ENCODE measurements around the gene CDC14A. TPM values are rescaled to one million over a fixed set of nuclear protein-coding genes. Genes with fewer than 3 reads are reported as not detected.
"Not testable (repeated sequence)": the region's sequence is repeated elsewhere in the genome, so short reads cannot be mapped to it uniquely, and the experiment has no call there.

CDC14A gene
- total RNA-seq, 1 donor from 2014 or later = 8.7 TPM

GRCh38 chr1:100325415-100326324 lies 26.6 kb upstream of the CDC14A start:
- Histone ChIP-seq H3K36me3 (ENCODE audit: control insufficient read depth, insufficient read depth, low read length) (no peaks in the 10 kb centered on the region), H3K27me3 (ENCODE audit: control insufficient read depth, insufficient read depth, low read length) (no peaks in the 10 kb centered on the region), H3K4me3 (ENCODE audit: low read depth, low read length) (no peak overlapping the region)
- TF ChIP-seq, protein P1, sequence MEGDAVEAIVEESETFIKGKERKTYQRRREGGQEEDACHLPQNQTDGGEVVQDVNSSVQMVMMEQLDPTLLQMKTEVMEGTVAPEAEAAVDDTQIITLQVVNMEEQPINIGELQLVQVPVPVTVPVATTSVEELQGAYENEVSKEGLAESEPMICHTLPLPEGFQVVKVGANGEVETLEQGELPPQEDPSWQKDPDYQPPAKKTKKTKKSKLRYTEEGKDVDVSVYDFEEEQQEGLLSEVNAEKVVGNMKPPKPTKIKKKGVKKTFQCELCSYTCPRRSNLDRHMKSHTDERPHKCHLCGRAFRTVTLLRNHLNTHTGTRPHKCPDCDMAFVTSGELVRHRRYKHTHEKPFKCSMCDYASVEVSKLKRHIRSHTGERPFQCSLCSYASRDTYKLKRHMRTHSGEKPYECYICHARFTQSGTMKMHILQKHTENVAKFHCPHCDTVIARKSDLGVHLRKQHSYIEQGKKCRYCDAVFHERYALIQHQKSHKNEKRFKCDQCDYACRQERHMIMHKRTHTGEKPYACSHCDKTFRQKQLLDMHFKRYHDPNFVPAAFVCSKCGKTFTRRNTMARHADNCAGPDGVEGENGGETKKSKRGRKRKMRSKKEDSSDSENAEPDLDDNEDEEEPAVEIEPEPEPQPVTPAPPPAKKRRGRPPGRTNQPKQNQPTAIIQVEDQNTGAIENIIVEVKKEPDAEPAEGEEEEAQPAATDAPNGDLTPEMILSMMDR (IDR thresholded peaks at IDR 0.05; ENCODE audit: insufficient read depth, low read length, poor library complexity, severe bottlenecking) = no peak
- DNase-seq (ENCODE audit: low read depth) = no peak

DNA sequence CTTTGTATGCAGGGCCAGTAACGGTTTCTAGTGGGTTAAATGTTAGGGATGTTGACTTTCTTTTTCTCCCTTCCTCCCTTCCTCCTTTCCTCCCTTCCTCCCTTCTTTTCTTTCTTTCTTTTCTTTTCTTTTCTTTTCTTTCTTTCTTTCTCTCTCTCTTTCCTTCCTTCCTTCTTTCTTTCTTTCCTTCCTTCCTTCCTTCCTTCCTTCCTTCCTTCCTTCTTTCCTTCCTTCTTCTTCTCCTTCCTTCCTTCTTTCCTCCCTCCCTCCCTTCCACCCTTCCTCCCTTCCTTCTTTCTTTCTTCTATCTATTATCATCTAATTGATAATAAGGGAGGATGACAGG lies 26.0 kb upstream of the CDC14A start:
- H3K36me3 ChIP-seq (ENCODE audit: control insufficient read depth, insufficient read depth, low read length); DNase-seq (ENCODE audit: low read depth); H3K27me3 ChIP-seq (ENCODE audit: control insufficient read depth, insufficient read depth, low read length); H3K4me3 ChIP-seq (ENCODE audit: low read depth, low read length): not testable (repeated sequence)

DNA sequence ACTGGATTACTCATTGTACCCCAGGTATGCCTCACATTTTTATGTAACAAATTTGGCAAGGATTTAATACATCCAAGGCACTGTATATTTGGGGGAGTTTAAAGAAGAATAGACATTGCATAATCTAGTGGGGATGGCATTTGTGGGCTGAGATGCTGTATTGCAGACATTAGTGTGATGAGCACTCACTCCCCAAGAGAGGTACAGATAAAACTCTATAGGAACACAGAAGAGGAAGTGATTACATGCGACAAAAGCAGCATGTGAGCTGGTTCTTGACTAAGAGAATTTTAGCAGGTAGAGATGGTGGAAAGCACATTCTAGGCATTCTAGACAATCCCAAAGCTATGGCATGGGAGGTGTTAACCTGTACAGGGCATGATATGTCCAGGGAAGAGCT lies 24.2 kb upstream of the CDC14A start:
- no peaks in the 10 kb centered on the region for H3K36me3 ChIP-seq (ENCODE audit: control insufficient read depth, insufficient read depth, low read length)
- TF ChIP-seq, protein P1 (IDR thresholded peaks at IDR 0.05; ENCODE audit: insufficient read depth, low read length, poor library complexity, severe bottlenecking) = no peak
- DNase-seq (ENCODE audit: low read depth) = no peak
- no peaks in the 10 kb centered on the region for H3K27me3 ChIP-seq (ENCODE audit: control insufficient read depth, insufficient read depth, low read length)
- H3K4me3 ChIP-seq (ENCODE audit: low read depth, low read length) = no peak overlapping the region

- not testable (repeated sequence) for H3K4me3 ChIP-seq (ENCODE audit: low read depth, low read length); H3K27me3 ChIP-seq (ENCODE audit: control insufficient read depth, insufficient read depth, low read length); DNase-seq (ENCODE audit: low read depth); H3K36me3 ChIP-seq (ENCODE audit: control insufficient read depth, insufficient read depth, low read length)
These were observed 21.2 kb upstream of the CDC14A start for GRCh38 chr1:100331146-100331545.

GRCh38 chr1:100332331-100332730 lies 20.0 kb upstream of the CDC14A start:
- Histone ChIP-seq H3K4me3 (ENCODE audit: low read depth, low read length) (no peak overlapping the region), H3K27me3 (ENCODE audit: control insufficient read depth, insufficient read depth, low read length) (no peaks in the 10 kb centered on the region), H3K36me3 (ENCODE audit: control insufficient read depth, insufficient read depth, low read length) (no peaks in the 10 kb centered on the region)
- TF ChIP-seq, protein P1 (IDR thresholded peaks at IDR 0.05; ENCODE audit: insufficient read depth, low read length, poor library complexity, severe bottlenecking) = no peak
- DNase-seq (ENCODE audit: low read depth) = no peak

DNA sequence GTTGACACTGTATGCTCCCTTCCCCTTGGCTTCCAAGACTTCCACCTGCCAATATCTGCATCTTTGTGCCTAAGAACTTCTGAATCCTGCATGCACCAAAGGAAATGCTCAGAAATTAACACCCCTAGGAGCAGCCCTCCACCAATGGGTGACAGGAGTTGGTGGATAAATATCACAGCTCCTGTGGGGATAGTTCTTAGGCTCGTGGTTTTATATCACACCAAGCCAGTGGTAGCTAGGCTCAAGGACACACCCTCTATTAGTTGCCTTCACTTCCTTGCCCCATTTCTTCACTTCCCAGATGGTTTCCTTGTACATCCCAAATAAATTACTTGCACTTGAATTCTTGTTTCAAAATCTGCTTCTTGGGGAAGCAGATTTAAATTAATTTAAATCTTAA lies 16.9 kb upstream of the CDC14A start:
- Histone ChIP-seq H3K36me3 (ENCODE audit: control insufficient read depth, insufficient read depth, low read length) (no peaks in the 10 kb centered on the region), H3K4me3 (ENCODE audit: low read depth, low read length) (no peak overlapping the region), H3K27me3 (ENCODE audit: control insufficient read depth, insufficient read depth, low read length) (no peaks in the 10 kb centered on the region)
- no peak for DNase-seq (ENCODE audit: low read depth)
- TF ChIP-seq, protein P1 (IDR thresholded peaks at IDR 0.05; ENCODE audit: insufficient read depth, low read length, poor library complexity, severe bottlenecking) = no peak

DNA sequence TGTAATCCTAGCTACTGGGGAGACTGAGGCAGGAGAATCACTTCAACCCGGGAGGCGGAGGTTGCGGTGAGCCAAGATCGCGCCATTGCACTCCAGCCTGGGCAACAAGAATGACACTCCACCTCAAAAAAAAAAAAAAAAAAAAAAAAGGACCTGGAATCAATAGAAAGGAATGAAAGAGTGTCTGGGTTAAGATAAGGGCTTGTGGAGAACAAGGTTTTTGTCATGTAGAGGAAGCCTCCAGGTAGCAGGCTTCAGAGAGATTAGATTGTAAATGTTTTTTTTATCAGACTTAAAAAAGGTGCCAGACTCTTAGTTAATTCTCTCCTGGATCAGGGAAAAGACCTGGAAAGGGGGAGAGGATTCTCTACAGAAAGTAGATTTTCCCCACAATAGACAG lies 14.4 kb upstream of the CDC14A start:
- not testable (repeated sequence) for H3K36me3 ChIP-seq (ENCODE audit: control insufficient read depth, insufficient read depth, low read length); H3K27me3 ChIP-seq (ENCODE audit: control insufficient read depth, insufficient read depth, low read length); H3K4me3 ChIP-seq (ENCODE audit: low read depth, low read length); DNase-seq (ENCODE audit: low read depth)

DNA sequence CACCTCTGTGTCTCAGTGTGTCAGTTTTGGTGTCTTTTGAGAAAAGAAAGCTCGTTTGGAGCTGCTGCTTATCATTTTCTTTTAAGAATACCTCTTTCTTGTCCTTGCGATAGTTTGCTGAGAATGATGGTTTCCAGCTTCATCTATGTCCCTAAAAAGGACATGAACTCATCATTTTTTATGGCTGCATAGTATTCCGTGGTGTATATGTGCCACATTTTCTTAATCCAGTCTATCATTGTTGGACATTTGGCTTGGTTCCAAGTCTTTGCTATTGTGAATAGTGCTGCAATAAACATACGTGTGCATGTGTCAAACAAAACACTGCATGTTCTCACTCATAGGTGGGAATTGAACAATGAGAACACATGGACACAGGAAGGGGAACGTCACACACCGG lies 12.6 kb upstream of the CDC14A start:
- DNase-seq (ENCODE audit: low read depth); H3K4me3 ChIP-seq (ENCODE audit: low read depth, low read length); H3K36me3 ChIP-seq (ENCODE audit: control insufficient read depth, insufficient read depth, low read length): not testable (repeated sequence)

More for the DNA sequence above, 12.6 kb upstream of the CDC14A start:
- H3K27me3 ChIP-seq (ENCODE audit: control insufficient read depth, insufficient read depth, low read length) = not testable (repeated sequence)

Data from kidney epithelial cell (primary cell).